GM12873 (cell line): Measurements from ENCODE around the gene SCAMP2.

Source experiments
- TF ChIP-seq, protein P1 (sequence below): IDR thresholded peaks from 2 replicates; pipeline ENCODE4 v1.5.1; 2012; ENCODE audit warnings: low read depth, mild to moderate bottlenecking, moderate library complexity, low read length, control low read depth; ENCODE audit not compliant: insufficient read depth; ENCODE audit errors: missing control alignments

The SCAMP2 gene

DNA sequence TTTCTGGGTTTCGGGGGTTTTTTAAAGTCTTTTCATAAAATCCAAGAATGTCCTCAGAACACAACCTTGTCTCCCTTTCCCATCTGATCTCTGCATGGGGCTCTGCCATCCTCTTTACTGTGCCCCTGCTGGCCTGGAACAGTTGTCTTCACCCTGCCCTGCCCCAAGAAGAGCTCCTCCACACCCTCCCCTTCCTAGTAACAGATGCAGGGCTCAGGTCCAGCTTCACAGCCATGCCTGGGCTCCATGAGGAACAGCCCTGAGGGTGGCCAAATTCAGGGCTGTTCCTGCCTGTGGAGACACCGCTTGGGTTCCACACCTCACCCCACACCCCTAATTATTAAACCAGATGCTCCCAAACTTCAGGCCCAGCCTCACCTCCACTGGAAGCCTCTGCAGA, 17.3 kb downstream of the SCAMP2 start:
- TF ChIP-seq, protein P1, sequence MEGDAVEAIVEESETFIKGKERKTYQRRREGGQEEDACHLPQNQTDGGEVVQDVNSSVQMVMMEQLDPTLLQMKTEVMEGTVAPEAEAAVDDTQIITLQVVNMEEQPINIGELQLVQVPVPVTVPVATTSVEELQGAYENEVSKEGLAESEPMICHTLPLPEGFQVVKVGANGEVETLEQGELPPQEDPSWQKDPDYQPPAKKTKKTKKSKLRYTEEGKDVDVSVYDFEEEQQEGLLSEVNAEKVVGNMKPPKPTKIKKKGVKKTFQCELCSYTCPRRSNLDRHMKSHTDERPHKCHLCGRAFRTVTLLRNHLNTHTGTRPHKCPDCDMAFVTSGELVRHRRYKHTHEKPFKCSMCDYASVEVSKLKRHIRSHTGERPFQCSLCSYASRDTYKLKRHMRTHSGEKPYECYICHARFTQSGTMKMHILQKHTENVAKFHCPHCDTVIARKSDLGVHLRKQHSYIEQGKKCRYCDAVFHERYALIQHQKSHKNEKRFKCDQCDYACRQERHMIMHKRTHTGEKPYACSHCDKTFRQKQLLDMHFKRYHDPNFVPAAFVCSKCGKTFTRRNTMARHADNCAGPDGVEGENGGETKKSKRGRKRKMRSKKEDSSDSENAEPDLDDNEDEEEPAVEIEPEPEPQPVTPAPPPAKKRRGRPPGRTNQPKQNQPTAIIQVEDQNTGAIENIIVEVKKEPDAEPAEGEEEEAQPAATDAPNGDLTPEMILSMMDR: no peak

DNA sequence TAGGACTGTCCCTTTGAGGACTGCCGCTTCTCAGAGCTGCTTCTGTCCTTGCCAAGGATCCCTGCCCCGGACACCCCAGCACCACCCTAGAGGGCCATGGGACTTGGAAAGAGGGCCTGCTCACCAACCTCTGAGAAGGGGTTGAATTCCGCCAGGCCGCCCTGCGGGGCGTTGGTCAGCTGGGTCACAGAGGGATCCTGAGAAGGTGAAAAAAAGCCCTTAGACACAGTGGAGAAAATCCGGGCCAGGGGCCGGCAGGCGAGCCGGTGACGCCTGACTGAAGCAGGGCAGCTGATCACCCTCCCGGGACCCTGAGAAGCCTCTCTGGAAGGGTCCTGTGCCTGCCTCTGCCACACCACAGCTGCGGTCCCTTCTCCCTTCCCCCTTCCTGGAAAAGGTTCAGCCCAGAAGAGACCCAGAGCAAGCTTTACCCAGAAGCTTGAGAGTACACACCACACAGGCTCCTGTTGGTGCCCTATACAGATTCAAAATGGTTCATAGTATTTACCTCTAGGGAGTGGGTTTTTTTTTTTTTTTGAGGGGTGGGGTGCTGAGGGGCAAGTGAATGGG, 18.6 kb downstream of the SCAMP2 start:
- TF ChIP-seq, protein P1: no peak

DNA sequence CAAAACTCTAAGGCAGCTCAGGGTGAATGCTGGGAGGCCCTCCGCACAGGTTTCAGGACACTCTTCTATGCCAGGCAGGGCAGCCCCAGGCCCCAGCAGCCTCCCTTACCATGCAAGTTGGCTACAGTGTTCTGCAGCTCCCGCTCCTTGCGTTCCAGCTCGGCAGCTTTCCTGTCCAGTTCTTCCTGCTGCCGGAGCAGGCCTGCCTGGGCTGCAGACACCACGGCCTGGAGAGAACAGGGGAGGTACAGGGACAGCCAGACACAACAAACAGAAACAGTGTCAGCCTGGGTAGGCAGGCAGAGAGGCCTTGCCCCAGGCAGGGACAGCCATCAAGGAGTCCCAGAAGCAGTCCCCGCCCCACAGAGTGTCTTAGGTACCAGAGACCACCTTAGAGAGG, 21.2 kb downstream of the SCAMP2 start:
- TF ChIP-seq, protein P1: no peak

DNA sequence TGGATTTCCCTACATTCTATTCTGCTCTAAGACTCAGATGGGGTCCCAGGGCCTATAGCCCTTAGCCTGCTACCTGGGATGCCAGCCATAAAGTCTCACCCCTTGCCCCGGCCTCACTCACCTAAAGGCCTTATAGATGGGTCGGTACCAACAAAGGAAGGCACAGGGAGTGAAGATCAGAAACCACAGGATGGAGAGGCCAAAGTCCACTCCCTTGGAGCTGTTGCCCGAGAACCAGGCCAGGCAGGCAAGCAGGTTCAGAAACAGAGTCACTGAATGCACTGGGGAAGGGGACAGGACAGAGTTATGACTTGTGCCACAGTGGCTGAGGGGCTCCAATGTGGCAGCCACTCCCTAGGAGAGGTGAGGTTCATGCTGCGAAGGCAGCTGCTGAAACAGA, 22.8 kb downstream of the SCAMP2 start:
- TF ChIP-seq, protein P1: no peak

DNA sequence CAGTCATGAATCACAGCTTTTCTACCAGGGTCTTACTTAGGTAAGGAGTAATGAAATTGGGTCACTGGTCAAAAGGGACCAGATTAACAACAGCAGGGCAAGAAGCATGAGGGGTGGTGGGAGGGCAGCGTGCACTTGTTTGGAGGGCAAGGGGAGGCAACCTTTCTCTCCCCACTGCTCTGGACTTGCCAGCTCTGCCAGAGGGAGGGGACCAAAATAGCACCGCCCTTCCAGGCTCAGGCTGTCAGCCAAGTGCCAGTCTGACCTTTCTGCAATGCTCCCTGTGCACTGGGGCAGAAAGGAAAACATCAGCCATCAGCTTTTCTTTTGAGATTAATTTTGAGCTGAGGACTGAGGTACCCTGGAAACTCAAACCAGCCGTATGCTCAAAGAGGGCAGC, 25.7 kb downstream of the SCAMP2 start:
- TF ChIP-seq, protein P1: no peak

DNA sequence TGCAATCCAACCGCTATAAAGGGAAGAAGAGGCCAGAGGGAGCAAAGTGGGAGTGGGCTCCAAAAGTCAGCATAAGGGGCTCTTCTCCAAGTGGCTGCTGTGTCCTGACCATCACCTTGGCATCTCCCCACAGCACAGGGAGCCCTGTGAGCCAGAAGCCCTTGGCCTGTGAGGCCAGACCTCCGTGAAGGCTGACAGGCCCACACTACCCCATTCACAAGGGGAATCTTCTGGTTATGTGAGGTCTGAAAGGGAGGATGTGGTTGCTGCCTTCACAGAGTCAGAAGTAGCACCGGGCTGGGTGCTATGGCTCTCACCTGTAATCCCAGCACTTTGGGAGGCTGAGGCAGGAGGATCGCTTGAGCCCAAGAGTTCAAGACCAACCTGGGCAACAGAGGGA, 27.6 kb downstream of the SCAMP2 start:
- TF ChIP-seq, protein P1: no peak

DNA sequence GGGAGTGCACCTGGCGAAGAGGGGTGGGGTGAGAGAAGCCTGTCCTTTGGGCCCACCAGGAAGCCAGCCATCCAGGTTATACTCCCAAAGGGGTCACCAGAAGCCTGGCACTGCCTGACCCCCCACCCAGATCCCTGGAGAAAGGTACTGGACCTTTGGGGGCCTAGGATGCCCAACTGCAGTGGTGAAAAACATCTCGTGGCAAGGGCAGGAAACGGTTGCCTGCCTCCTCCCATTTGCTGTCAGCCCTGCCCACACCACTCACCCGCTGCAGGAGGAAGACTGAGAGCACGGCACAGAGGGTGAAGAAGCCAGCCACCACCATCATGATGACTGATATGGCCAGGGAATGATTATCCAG, 28.0 kb downstream of the SCAMP2 start:
- TF ChIP-seq, protein P1: no peak
